ENCODE measurements around the gene DMD. TPM values are rescaled to one million over a fixed set of nuclear protein-coding genes. Genes with fewer than 3 reads are reported as not detected.

The DMD gene
- total RNA-seq, 1 donor from 2014 or later, result 22.2 TPM

DNA sequence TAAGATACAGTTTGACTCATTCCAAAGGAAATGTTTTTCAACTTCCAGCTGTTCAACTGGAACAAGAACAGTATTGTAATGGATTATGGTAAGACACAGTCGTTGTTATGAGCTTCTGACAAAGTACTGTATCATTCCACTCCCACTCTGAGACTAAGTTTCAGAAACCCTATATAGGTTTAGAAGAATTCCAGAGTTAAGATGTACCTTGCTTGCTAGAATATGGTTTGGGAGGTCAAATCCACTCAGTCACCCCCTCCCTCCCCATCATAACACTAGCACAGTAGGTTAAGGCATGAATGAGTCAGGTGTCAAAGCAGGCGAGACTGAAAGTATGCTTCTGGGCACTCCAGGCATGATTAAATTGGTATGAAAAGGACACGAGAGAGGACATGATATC lies 339.7 kb downstream of the DMD start:
- no peaks in the 10 kb centered on the region for H3K27me3 Mint-ChIP-seq (ENCODE audit: low read depth, unreplicated experiment)
- no peak overlapping the region for H3K27ac ChIP-seq (ENCODE audit: low read depth, low read length)
- no peak for DNase-seq (ENCODE audit: low read depth)
- H3K4me1 ChIP-seq (ENCODE audit: insufficient read depth, low read length), result no peaks in the 10 kb centered on the region
- no peaks in the 10 kb centered on the region for H4K20me1 ChIP-seq (ENCODE audit: insufficient read depth, low read length)
- no peak overlapping the region for H3K9ac ChIP-seq (ENCODE audit: low read length)
- no peak overlapping the region for H3K4me3 Mint-ChIP-seq (ENCODE audit: unreplicated experiment)
- H3K9me3 Mint-ChIP-seq (ENCODE audit: unreplicated experiment), result no peaks in the 10 kb centered on the region
- H3K27ac Mint-ChIP-seq (ENCODE audit: unreplicated experiment), result no peak overlapping the region
- no peak for FAIRE-seq
- TF ChIP-seq EZH2 (IDR thresholded peaks at IDR 0.05; ENCODE audit: insufficient read depth, low read length), result no peak
- TF ChIP-seq, protein P1, sequence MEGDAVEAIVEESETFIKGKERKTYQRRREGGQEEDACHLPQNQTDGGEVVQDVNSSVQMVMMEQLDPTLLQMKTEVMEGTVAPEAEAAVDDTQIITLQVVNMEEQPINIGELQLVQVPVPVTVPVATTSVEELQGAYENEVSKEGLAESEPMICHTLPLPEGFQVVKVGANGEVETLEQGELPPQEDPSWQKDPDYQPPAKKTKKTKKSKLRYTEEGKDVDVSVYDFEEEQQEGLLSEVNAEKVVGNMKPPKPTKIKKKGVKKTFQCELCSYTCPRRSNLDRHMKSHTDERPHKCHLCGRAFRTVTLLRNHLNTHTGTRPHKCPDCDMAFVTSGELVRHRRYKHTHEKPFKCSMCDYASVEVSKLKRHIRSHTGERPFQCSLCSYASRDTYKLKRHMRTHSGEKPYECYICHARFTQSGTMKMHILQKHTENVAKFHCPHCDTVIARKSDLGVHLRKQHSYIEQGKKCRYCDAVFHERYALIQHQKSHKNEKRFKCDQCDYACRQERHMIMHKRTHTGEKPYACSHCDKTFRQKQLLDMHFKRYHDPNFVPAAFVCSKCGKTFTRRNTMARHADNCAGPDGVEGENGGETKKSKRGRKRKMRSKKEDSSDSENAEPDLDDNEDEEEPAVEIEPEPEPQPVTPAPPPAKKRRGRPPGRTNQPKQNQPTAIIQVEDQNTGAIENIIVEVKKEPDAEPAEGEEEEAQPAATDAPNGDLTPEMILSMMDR (IDR thresholded peaks at IDR 0.05; ENCODE audit: insufficient read depth, low read depth, low read length), result no peak
- no peak overlapping the region for H3K4me2 ChIP-seq (ENCODE audit: low read length)
- no peak overlapping the region for H3K4me3 ChIP-seq (ENCODE audit: insufficient read depth, low read depth, low read length)
- H3K9me3 ChIP-seq (ENCODE audit: insufficient read depth, low read depth, low read length), result no peaks in the 10 kb centered on the region
- no peaks in the 10 kb centered on the region for H3K27me3 ChIP-seq (ENCODE audit: insufficient read depth, low read length)
- H3K36me3 ChIP-seq (ENCODE audit: insufficient read depth, low read length), result no peaks in the 10 kb centered on the region
- no peaks in the 10 kb centered on the region for H3K36me3 Mint-ChIP-seq (ENCODE audit: low read depth, unreplicated experiment)
- no peaks in the 10 kb centered on the region for H3K79me2 ChIP-seq (ENCODE audit: insufficient read depth, low read length)
- H2AFZ ChIP-seq (ENCODE audit: low read depth, low read length), result no peak overlapping the region
- no peaks in the 10 kb centered on the region for H3K4me1 Mint-ChIP-seq (ENCODE audit: low read depth, unreplicated experiment)

DNA sequence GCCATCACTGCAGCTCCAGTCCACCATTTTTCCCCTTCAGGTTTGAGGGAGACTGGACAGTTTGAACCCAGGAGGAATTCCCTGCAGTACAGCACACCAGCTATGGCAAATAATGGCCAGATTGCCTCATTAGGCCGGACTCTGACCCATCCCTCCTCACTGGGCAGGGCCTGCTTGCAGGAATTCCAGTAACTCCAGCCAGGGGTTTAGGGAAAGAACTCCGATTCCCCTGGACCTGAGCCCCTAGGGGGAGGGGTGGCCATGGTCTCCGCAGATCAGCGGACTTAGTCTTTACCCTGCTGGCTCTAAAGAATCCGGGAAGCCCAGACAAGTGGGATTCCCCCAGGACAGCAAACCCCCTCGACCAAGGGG lies 342.8 kb downstream of the DMD start:
- Histone ChIP-seq H3K4me2 (ENCODE audit: low read length) (no peak overlapping the region), H3K79me2 (ENCODE audit: insufficient read depth, low read length) (no peaks in the 10 kb centered on the region), H3K36me3 (ENCODE audit: insufficient read depth, low read length) (no peaks in the 10 kb centered on the region), H3K4me3 (ENCODE audit: insufficient read depth, low read depth, low read length) (no peak overlapping the region), H3K9ac (ENCODE audit: low read length) (no peak overlapping the region), H4K20me1 (ENCODE audit: insufficient read depth, low read length) (no peaks in the 10 kb centered on the region), H3K27ac (ENCODE audit: low read depth, low read length) (no peak overlapping the region), H2AFZ (ENCODE audit: low read depth, low read length) (no peak overlapping the region), H3K27me3 (ENCODE audit: insufficient read depth, low read length) (no peaks in the 10 kb centered on the region), H3K9me3 (ENCODE audit: insufficient read depth, low read depth, low read length) (no peaks in the 10 kb centered on the region), H3K4me1 (ENCODE audit: insufficient read depth, low read length) (no peaks in the 10 kb centered on the region)
- no peaks in the 10 kb centered on the region for H3K36me3 Mint-ChIP-seq (ENCODE audit: low read depth, unreplicated experiment)
- H3K4me3 Mint-ChIP-seq (ENCODE audit: unreplicated experiment), result no peak overlapping the region
- TF ChIP-seq, protein P1 (IDR thresholded peaks at IDR 0.05; ENCODE audit: insufficient read depth, low read depth, low read length), result no peak
- no peak for TF ChIP-seq EZH2 (IDR thresholded peaks at IDR 0.05; ENCODE audit: insufficient read depth, low read length)
- FAIRE-seq (no peak), DNase-seq (ENCODE audit: low read depth) (no peak)
- no peaks in the 10 kb centered on the region for H3K27me3 Mint-ChIP-seq (ENCODE audit: low read depth, unreplicated experiment)
- no peak overlapping the region for H3K27ac Mint-ChIP-seq (ENCODE audit: unreplicated experiment)
- H3K9me3 Mint-ChIP-seq (ENCODE audit: unreplicated experiment), result no peaks in the 10 kb centered on the region
- no peaks in the 10 kb centered on the region for H3K4me1 Mint-ChIP-seq (ENCODE audit: low read depth, unreplicated experiment)

DNA sequence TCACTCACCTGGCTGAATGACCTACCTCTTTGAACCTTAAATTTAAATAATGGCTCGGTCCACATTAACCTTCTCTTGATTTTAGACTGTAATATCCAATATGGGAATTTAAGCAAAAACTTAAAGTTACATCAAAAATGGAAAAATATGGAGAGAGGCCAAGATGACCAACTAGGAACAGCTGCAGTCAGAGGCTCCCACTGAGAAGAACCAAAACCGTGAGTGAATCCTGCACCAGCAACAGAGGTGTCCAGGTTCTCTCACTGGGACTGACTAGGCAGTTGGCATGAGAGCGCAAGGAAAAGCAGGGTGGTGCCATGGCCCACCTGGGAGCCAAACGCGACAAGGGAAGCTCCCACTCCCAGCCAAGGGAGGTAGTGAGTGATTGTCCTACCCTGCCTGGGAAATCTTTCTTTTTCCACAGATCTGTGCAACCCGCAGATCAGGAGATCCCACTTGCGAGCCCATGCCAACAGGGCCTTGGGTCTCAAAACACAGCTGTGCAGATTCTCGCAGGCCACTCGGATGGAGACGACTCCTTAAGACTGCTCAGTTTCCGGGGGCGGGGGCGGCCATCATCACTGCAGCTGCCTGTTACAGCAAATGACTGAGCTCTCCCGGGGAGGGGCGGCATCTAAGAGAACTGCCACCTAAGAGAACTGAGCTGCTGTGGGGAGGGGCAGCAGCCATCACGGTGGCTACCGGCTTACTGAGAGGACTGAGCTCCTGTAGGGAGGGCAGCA lies 343.4 kb downstream of the DMD start:
- Mint-ChIP-seq H3K36me3 (ENCODE audit: low read depth, unreplicated experiment) (no peaks in the 10 kb centered on the region), H3K27ac (ENCODE audit: unreplicated experiment) (no peak overlapping the region), H3K4me3 (ENCODE audit: unreplicated experiment) (no peak overlapping the region), H3K4me1 (ENCODE audit: low read depth, unreplicated experiment) (no peaks in the 10 kb centered on the region), H3K27me3 (ENCODE audit: low read depth, unreplicated experiment) (no peaks in the 10 kb centered on the region), H3K9me3 (ENCODE audit: unreplicated experiment) (no peaks in the 10 kb centered on the region)
- FAIRE-seq (no peak), DNase-seq (ENCODE audit: low read depth) (no peak)
- Histone ChIP-seq H3K4me2 (ENCODE audit: low read length) (no peak overlapping the region), H3K4me1 (ENCODE audit: insufficient read depth, low read length) (no peaks in the 10 kb centered on the region), H3K9me3 (ENCODE audit: insufficient read depth, low read depth, low read length) (no peaks in the 10 kb centered on the region), H3K27me3 (ENCODE audit: insufficient read depth, low read length) (no peaks in the 10 kb centered on the region), H4K20me1 (ENCODE audit: insufficient read depth, low read length) (no peaks in the 10 kb centered on the region), H2AFZ (ENCODE audit: low read depth, low read length) (no peak overlapping the region), H3K27ac (ENCODE audit: low read depth, low read length) (no peak overlapping the region), H3K4me3 (ENCODE audit: insufficient read depth, low read depth, low read length) (no peak overlapping the region), H3K79me2 (ENCODE audit: insufficient read depth, low read length) (no peaks in the 10 kb centered on the region), H3K36me3 (ENCODE audit: insufficient read depth, low read length) (no peaks in the 10 kb centered on the region), H3K9ac (ENCODE audit: low read length) (no peak overlapping the region)
- TF ChIP-seq EZH2 (IDR thresholded peaks at IDR 0.05; ENCODE audit: insufficient read depth, low read length), result no peak
- TF ChIP-seq, protein P1 (IDR thresholded peaks at IDR 0.05; ENCODE audit: insufficient read depth, low read depth, low read length), result no peak

All from astrocyte (in vitro differentiated cells and primary cell).